IMR-90 (cell line): Measurements from ENCODE around the gene FBLN7. TPM values are rescaled to one million over a fixed set of nuclear protein-coding genes. Genes with fewer than 3 reads are reported as not detected.

ENCODE experiments used
- ATAC-seq: fragments of 200-7000 bp; cut with Tn5 transposase; 2 replicates; pipeline ENCODE4 v1.9.1; 2020; ENCODE audit warnings: low read depth, mild to moderate bottlenecking, moderate library complexity
- BruUV-seq: library from RNA; stranded (reverse); fragments of 400-500 nt; replicated peaks from 2 replicates; lab custom pipeline; 2021; lab: Mats Ljungman, UMichigan
- CTCF ChIA-PET: fragments of 300-600 bp; formaldehyde crosslinking; extraction: SDS; loops from one replicate; lab custom pipeline; 2021; ENCODE audit warnings: antibody characterized with exemption; lab: Yijun Ruan, JAX
- POLR2A ChIA-PET: fragments of 300-600 bp; sonication (Branson Sonifier 250); formaldehyde crosslinking; loops from one replicate; lab custom pipeline; 2022; ENCODE audit warnings: antibody characterized with exemption; ENCODE audit not compliant: unreplicated experiment; lab: Charles Lee
- DNase-seq: peaks from one replicate; pipeline ENCODE4 v3.0.0; 2013
- H2AFZ ChIP-seq: replicated peaks from 2 replicates; pipeline ENCODE3; 2013; ENCODE audit warnings: low read length, mild to moderate bottlenecking; ENCODE audit not compliant: poor library complexity
- H2AK5ac ChIP-seq: 2 replicates; pipeline ENCODE4 v1.6.1; 2013; ENCODE audit warnings: low read depth, low read length, inconsistent platforms
- H2AK9ac ChIP-seq: replicated peaks from 2 replicates; pipeline ENCODE3; 2013; ENCODE audit warnings: mild to moderate bottlenecking, low read depth, low read length, moderate library complexity; ENCODE audit not compliant: poor library complexity
- H2BK120ac ChIP-seq: 2 replicates; pipeline ENCODE4 v1.6.1; 2013; ENCODE audit warnings: low read depth, low read length, inconsistent platforms
- H2BK15ac ChIP-seq: 3 replicates; pipeline ENCODE4 v1.6.1; 2013; ENCODE audit warnings: low read depth, low read length, inconsistent platforms
- H2BK20ac ChIP-seq: 2 replicates; pipeline ENCODE4 v1.6.1; 2013; ENCODE audit warnings: low read depth, mild to moderate bottlenecking, inconsistent platforms, low read length, moderate library complexity
- H2BK5ac ChIP-seq: 2 replicates; pipeline ENCODE4 v1.6.1; 2013; ENCODE audit warnings: mild to moderate bottlenecking, low read depth, low read length, inconsistent platforms; ENCODE audit not compliant: poor library complexity, severe bottlenecking
- H3K14ac ChIP-seq: replicated peaks from 2 replicates; pipeline ENCODE4 v1.6.1; 2013; ENCODE audit warnings: low read depth, low read length, inconsistent platforms
- H3K18ac ChIP-seq: 2 replicates; pipeline ENCODE4 v1.6.1; 2013; ENCODE audit warnings: low read depth, low read length, control low read depth
- H3K23ac ChIP-seq: 2 replicates; pipeline ENCODE4 v1.6.1; 2013; ENCODE audit warnings: low read depth, low read length, inconsistent platforms
- H3K27ac ChIP-seq: 2 replicates; pipeline ENCODE4 v1.5.1; 2013; ENCODE audit warnings: mild to moderate bottlenecking, control low read depth, low read length; ENCODE audit not compliant: insufficient read depth
- H3K27me3 ChIP-seq: 2 replicates; pipeline ENCODE4 v1.6.1; 2013; ENCODE audit warnings: low read length; ENCODE audit not compliant: control insufficient read depth, insufficient read depth
- H3K36me3 ChIP-seq: 2 replicates; pipeline ENCODE4 v1.6.1; 2013; ENCODE audit warnings: low read length, mixed read lengths; ENCODE audit not compliant: control insufficient read depth, insufficient read depth
- H3K4ac ChIP-seq: 2 replicates; pipeline ENCODE4 v1.6.1; 2013; ENCODE audit warnings: low read depth, low read length, inconsistent platforms
- H3K4me1 ChIP-seq: 2 replicates; pipeline ENCODE4 v1.6.1; 2013; ENCODE audit warnings: low read length, mixed read lengths; ENCODE audit not compliant: control insufficient read depth, insufficient read depth
- H3K4me2 ChIP-seq: 2 replicates; pipeline ENCODE4 v1.6.1; 2013; ENCODE audit warnings: low read depth, mild to moderate bottlenecking, control low read depth, low read length, moderate library complexity
- H3K4me3 ChIP-seq: 2 replicates; pipeline ENCODE4 v1.5.1; 2013; ENCODE audit warnings: low read depth, mild to moderate bottlenecking, control low read depth, low read length, moderate library complexity; ENCODE audit not compliant: insufficient read depth
- H3K56ac ChIP-seq: 2 replicates; pipeline ENCODE4 v1.6.1; 2013; ENCODE audit warnings: low read length, inconsistent platforms; ENCODE audit not compliant: insufficient read depth; ENCODE audit errors: extremely low read depth
- H3K79me1 ChIP-seq, 2 experiments: 2 replicates each; pipeline ENCODE4 v1.6.1; 2013; ENCODE audit warnings: low read length in 2 of 2, inconsistent platforms in 1 of 2, low read depth in 1 of 2
- H3K9ac ChIP-seq: 2 replicates; pipeline ENCODE4 v1.6.1; 2013; ENCODE audit warnings: low read depth, low read length, control low read depth
- H3K9me1 ChIP-seq: 2 replicates; pipeline ENCODE4 v1.6.1; 2013; ENCODE audit warnings: low read length, inconsistent platforms; ENCODE audit not compliant: insufficient read depth
- H3K9me3 ChIP-seq: 2 replicates; pipeline ENCODE4 v1.6.1; 2013; ENCODE audit warnings: low read length; ENCODE audit not compliant: control insufficient read depth, insufficient read depth
- H4K20me1 ChIP-seq: 2 replicates; pipeline ENCODE4 v1.6.1; 2013; ENCODE audit warnings: low read length, inconsistent platforms; ENCODE audit not compliant: insufficient read depth
- H4K5ac ChIP-seq: 2 replicates; pipeline ENCODE4 v1.6.1; 2013; ENCODE audit warnings: mild to moderate bottlenecking, low read depth, low read length, control low read depth
- H4K8ac ChIP-seq, 2 experiments: 2 replicates each; pipeline ENCODE4 v1.6.1; 2013; ENCODE audit warnings: low read depth in 2 of 2, low read length in 2 of 2, control low read depth in 1 of 2, inconsistent platforms in 1 of 2
- H4K91ac ChIP-seq: 2 replicates; pipeline ENCODE4 v1.6.1; 2013; ENCODE audit warnings: low read depth, low read length, inconsistent platforms; ENCODE audit not compliant: insufficient read depth
- BHLHE40 ChIP-seq: fragments of 150-350 bp; IDR thresholded peaks from 2 replicates; pipeline ENCODE4 v1.6.1; 2016; ENCODE audit warnings: mild to moderate bottlenecking, low read depth, low read length
- CEBPB ChIP-seq: IDR thresholded peaks from 2 replicates; pipeline ENCODE4 v1.6.1; 2012; ENCODE audit warnings: low read depth, low read length, improper control_type of control experiment
- CHD1 ChIP-seq: IDR thresholded peaks from 2 replicates; pipeline ENCODE4 v1.6.1; 2012; ENCODE audit warnings: low read depth, low read length, improper control_type of control experiment
- CTCF ChIP-seq: conservative IDR thresholded peaks from 2 replicates; pipeline ENCODE4 v1.5.1; 2012; ENCODE audit warnings: mild to moderate bottlenecking, low read depth, low read length, improper control_type of control experiment
- FOS ChIP-seq: fragments of 150-350 bp; IDR thresholded peaks from 2 replicates; pipeline ENCODE4 v1.6.1; 2016; ENCODE audit warnings: low read depth, low read length
- MAFK ChIP-seq: IDR thresholded peaks from 2 replicates; pipeline ENCODE4 v1.6.1; 2012; ENCODE audit warnings: low read depth, low read length, improper control_type of control experiment
- MAZ ChIP-seq: IDR thresholded peaks from 2 replicates; pipeline ENCODE4 v1.6.1; 2012; ENCODE audit warnings: low read depth, mild to moderate bottlenecking, low read length, improper control_type of control experiment, moderate library complexity, borderline replicate concordance
- MXI1 ChIP-seq: IDR thresholded peaks from 2 replicates; pipeline ENCODE4 v1.6.1; 2012; ENCODE audit warnings: low read depth, mild to moderate bottlenecking, low read length, moderate library complexity, borderline replicate concordance
- NFE2L2 ChIP-seq: fragments of 150-350 bp; IDR thresholded peaks from 2 replicates; pipeline ENCODE4 v1.6.1; 2016; ENCODE audit warnings: low read depth, mild to moderate bottlenecking, low read length
- POLR2A ChIP-seq: IDR thresholded peaks from 2 replicates; pipeline ENCODE4 v1.6.1; 2012; ENCODE audit warnings: mild to moderate bottlenecking, low read depth, low read length
- RAD21 ChIP-seq: IDR thresholded peaks from 2 replicates; pipeline ENCODE4 v1.6.1; 2012; ENCODE audit warnings: low read length, improper control_type of control experiment
- RCOR1 ChIP-seq: IDR thresholded peaks from 2 replicates; pipeline ENCODE4 v1.6.1; 2012; ENCODE audit warnings: mild to moderate bottlenecking, low read length, improper control_type of control experiment; ENCODE audit not compliant: insufficient replicate concordance
- RFX5 ChIP-seq: IDR thresholded peaks from 2 replicates; pipeline ENCODE4 v1.8.0; 2012; ENCODE audit warnings: low read depth, mild to moderate bottlenecking, low read length, moderate library complexity
- SMC3 ChIP-seq: fragments of 150-350 bp; IDR thresholded peaks from 2 replicates; pipeline ENCODE4 v1.6.1; 2016; ENCODE audit warnings: low read depth, mild to moderate bottlenecking, antibody characterized with exemption, low read length, moderate library complexity
- WGBS, 2 experiments: methylation state at CpG; one replicate each; pipeline versions ENCODE4 v1.1.5 to v1.1.7; 2013; ENCODE audit warnings: missing lambda C conversion rate in 2 of 2; ENCODE audit not compliant: insufficient read length in 1 of 2; ENCODE audit errors: extremely low coverage in 2 of 2; 5-methylcytosine and 5-hydroxymethylcytosine counted together
- dilution Hi-C: fragments of 300-500 bp; cut with HindIII; formaldehyde crosslinking; loops from one replicate; pipeline ENCODE4 v1.14.3; 2018; ENCODE audit warnings: low sequenced_read_pairs; ENCODE audit not compliant: unreplicated experiment
- in situ Hi-C: fragments of 300-500 bp; cut with MboI; formaldehyde crosslinking; loops from 3 replicates; pipeline ENCODE4 v1.14.3; 2019; ENCODE audit warnings: low sequenced_read_pairs, inconsistent platforms, mixed read lengths
- intact Hi-C: fragments of 100-400 bp; cut with micrococcal nuclease; formaldehyde crosslinking; loops from 2 replicates; pipeline ENCODE4 v1.10.0; 2022
- polyA plus RNA-seq, 3 experiments: library from polyadenylated mRNA; depleted of rRNA; stranded (reverse); fragments of >200 nt; gene quantifications; 2 replicates each; pipeline ENCODE4 v1.2.3, GENCODE V29; 2012; ENCODE audit warnings: low replicate concordance in 1 of 3
- total RNA-seq: library from RNA; depleted of rRNA; stranded (reverse); fragments of >200 nt; gene quantifications from 2 replicates; pipeline ENCODE4 v1.2.3, GENCODE V29; 2012
- TF ChIP-seq, protein P1 (sequence below): fragments of 150-350 bp; IDR thresholded peaks from 2 replicates; pipeline ENCODE4 v1.6.1; 2016; ENCODE audit warnings: low read depth, mild to moderate bottlenecking, low read length, moderate library complexity, borderline replicate concordance
- TF ChIP-seq, protein P2 (sequence below): fragments of 150-350 bp; IDR thresholded peaks from 2 replicates; pipeline ENCODE4 v1.6.1; 2017; ENCODE audit warnings: mild to moderate bottlenecking, antibody characterized with exemption, low read length, low read depth

The FBLN7 gene
- total and polyA plus RNA-seq, 2 of the 4 experiments (the other 2 are of a cell fraction): 0.18 to 1.2 TPM

DNA sequence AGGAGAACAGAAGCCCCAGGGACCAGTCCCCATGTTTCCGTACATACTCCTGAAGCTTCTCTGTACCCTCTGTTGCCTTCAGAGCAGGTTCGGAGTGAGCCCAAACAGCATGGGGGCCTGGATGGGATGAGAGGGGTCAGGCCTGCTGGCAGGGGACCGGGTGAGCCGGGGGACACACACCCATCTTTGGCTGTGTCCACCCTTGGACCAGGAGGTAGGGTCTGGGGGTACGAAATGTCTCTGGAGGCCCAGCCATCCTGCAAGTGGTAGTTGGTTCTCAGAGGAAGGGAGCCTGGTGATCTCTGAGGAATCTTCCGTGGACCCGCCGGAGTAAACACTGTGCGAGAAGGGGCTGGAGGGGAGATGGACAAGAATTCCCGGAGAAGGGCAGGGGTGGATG lies 15.3 kb downstream of the FBLN7 start:
- DNase-seq: no peak
- no peaks in the 10 kb centered on the region for H3K27me3 ChIP-seq
- no peak overlapping the region for H3K4me3 ChIP-seq
- no peak overlapping the region for H2AFZ ChIP-seq
- H3K9me1 ChIP-seq: peaks cover 5% of the 10 kb centered on the region
- ChIA-PET POLR2A (no interaction called here), CTCF (no interaction called here)
- 0 out of 4 replicates have a peak, but pooled peaks cover 0 to 9% of the 10 kb centered on the region in 2 experiments for H3K79me1 ChIP-seq
- TF ChIP-seq RCOR1 (no peak), CTCF (no peak), POLR2A (no peak), CEBPB (no peak), RFX5 (no peak), MXI1 (no peak), CHD1 (no peak), BHLHE40 (no peak), MAFK (no peak), NFE2L2 (no peak), RAD21 (no peak), MAZ (no peak), SMC3 (no peak), FOS (no peak)
- TF ChIP-seq, protein P1, sequence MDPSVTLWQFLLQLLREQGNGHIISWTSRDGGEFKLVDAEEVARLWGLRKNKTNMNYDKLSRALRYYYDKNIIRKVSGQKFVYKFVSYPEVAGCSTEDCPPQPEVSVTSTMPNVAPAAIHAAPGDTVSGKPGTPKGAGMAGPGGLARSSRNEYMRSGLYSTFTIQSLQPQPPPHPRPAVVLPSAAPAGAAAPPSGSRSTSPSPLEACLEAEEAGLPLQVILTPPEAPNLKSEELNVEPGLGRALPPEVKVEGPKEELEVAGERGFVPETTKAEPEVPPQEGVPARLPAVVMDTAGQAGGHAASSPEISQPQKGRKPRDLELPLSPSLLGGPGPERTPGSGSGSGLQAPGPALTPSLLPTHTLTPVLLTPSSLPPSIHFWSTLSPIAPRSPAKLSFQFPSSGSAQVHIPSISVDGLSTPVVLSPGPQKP: no peak
- TF ChIP-seq, protein P2, sequence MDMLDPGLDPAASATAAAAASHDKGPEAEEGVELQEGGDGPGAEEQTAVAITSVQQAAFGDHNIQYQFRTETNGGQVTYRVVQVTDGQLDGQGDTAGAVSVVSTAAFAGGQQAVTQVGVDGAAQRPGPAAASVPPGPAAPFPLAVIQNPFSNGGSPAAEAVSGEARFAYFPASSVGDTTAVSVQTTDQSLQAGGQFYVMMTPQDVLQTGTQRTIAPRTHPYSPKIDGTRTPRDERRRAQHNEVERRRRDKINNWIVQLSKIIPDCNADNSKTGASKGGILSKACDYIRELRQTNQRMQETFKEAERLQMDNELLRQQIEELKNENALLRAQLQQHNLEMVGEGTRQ: no peak
- H3K4ac ChIP-seq: no peak overlapping the region
- BruUV-seq: no TSS peak
- no peak for ATAC-seq
- in situ Hi-C loops: no loop called here
- H3K14ac ChIP-seq: no peak overlapping the region
- H3K9ac ChIP-seq: no peak overlapping the region
- H4K5ac ChIP-seq: no peak overlapping the region
- no peak overlapping the region for H3K18ac ChIP-seq
- H2AK5ac ChIP-seq: no peak overlapping the region
- no peak overlapping the region for H2BK15ac ChIP-seq
- intact Hi-C loops: no loop called here
- H2BK20ac ChIP-seq: no peak overlapping the region
- no peaks in the 10 kb centered on the region for H3K36me3 ChIP-seq
- no peaks in the 10 kb centered on the region for H3K9me3 ChIP-seq
- H3K56ac ChIP-seq: no peak overlapping the region
- no peaks in the 10 kb centered on the region for H4K20me1 ChIP-seq
- WGBS, 2 experiments: 98% methylated on average over 7 of the region's 10 CpGs; no CpG with 5 or more reads in 1 of the 2 experiments
- no peak overlapping the region for H3K4me2 ChIP-seq
- no peak overlapping the region for H3K27ac ChIP-seq
- no peak overlapping the region for H3K23ac ChIP-seq
- H3K4me1 ChIP-seq: peaks cover 14% of the 10 kb centered on the region
- H4K91ac ChIP-seq: no peak overlapping the region
- dilution Hi-C loops: no loop called here
- no peak overlapping the region for H4K8ac ChIP-seq
- H2BK5ac ChIP-seq: no peak overlapping the region
- no peak overlapping the region for H2AK9ac ChIP-seq
- no peak overlapping the region for H2BK120ac ChIP-seq
